HG03565 (cell line): ENCODE measurements around the gene CYB561D1.
A peak's percentile ranks its signal among the peaks of the same experiment; 100 is the strongest.

ENCODE experiments used
- ATAC-seq: cut with Tn5 transposase; IDR thresholded peaks from one replicate; pipeline ENCODE4 v1.9.1; 2021; ENCODE audit warnings: mild to moderate bottlenecking, moderate library complexity; ENCODE audit not compliant: unreplicated experiment

CYB561D1 gene

DNA sequence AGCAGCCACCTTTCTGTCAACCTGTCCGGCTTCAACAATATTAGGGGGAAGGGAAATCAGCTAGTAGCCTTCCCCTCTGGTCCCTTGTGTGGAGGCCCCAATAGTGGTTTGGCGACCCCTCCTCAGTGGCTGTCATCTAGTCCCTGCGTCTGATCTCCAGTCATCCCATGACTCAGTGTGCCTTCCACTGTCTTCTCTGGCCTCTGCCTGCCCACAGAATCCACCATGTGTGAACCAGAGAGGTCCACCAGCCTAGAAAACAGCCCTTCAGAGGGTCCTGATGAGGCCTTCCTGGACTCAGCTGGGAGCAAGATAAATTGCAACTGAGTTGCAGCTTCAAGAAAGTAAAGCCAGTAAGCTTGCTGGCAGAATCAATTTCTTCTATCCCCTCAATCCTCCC lies 14.0 kb upstream of the CYB561D1 start:
- no peak for ATAC-seq

DNA sequence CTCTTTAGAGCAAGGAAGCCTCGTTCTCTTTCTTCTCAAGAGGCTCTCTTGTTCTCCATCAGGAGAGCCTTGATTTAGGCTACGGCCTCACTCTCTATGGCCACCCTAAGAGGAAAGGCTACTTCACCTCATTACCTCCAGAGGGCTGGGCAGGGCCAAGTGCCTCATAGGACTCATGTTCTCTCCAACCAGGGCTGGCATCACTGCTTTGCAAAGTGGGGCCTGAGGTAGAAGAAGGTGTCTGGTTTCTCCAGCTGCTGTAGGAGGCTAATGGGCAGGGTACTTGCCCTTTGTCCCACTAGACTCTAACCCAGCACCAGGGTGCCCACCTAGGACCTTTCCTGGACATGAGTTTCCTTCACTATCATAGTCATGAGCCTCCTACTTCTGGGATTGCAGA lies 12.2 kb upstream of the CYB561D1 start:
- ATAC-seq = no peak

DNA sequence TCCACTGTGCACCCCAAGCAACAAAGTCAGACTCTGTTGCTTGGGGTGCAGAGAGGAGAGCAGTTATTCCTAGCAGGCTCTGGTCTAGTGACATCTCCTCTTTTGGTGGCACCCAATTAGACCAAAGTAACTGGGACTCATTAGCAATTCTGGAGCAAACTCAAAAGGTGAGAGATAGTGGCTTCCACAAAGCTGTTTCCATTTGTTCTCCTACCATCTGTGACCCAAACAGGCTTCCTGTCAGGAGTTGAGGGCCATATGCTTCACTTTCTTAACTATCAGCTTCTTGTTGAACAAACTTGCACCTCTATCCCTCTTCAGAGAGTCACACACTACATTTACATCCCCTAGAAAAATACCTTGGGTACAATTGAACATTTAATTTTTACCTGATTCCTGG lies 11.7 kb upstream of the CYB561D1 start:
- no peak for ATAC-seq

DNA sequence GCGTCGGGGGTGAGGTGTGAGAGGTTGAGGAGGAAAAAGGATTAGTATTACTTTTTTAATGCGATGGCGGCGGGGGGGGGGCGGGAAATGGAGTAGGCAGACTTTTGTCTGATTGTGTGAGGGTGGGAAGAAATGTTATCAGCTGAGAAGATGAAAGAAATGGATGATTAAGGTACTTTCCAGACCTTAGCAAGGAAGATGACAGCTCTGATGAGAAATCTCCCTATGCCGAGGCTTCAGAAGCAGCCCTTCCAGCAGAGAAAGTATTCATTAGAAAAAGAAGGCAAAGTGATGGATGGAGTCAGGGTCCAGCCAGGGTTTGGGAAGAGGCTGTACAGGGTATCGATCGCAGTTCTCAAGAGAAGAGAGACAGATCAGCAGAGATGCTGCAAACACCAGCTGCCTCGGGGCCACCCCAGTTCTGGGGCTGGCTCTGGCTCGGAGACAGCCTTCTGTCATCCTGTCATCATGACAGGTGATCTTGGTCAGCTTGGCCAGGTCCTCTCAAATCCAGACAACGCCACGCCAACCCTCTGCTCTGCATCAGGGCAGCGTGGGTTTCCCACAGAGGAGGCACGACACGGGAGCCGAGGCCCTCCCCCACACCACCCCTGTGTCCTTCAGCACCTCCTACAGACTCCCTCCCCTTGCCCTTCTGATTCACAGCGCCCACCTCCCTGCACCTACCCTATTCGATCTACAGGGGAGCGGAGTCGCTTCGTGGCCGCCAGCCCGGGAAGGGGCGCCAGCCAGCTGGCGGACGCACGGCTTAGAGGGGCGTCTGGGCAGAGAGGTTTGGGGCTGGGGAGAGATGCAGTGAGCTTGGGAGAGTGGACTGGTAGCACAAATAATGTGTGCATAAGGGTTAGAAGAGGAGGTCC lies 10.9 kb upstream of the CYB561D1 start:
- ATAC-seq = peak; percentile 4

DNA sequence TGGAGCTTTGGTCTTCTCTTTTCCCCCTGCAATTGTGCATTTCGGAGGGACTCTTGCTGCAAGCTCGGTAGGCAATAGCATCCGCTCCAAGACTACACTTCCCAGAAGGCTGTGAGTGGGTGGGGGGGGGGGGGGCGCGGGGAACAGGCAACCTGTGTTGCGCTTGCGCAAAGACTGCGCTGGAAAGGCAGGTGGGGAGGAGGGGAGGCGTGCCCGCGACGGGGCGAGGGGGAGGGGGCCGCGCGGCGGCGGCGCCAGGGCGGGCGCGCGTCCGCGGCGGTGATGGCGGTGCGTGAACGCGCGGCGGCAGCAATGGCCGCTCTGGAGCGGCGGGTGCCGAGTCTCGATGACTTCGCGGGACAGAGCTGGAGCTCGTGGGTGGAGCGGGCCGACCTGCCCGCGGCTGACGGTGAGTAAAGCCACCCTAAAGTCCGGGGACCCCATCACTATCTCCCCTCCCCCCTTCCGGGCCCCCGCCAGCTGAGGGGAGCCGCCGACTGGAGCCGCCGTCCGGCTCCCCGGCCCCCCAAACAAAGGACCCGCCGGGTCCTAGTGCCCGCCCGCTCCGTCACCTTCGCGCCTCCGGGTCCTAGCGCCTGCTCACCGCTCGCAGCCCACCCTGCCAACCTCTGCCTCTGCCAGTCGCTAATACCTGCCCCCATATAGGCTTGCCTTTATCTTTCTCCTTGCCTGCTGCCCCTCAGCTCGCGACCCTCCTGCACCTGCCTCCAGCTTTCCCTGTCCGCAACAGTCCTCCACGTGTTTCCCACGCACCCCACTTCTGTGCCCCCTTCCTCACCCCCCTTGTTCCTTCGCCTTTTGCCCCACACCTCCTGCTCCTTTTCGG lies 10.0 kb upstream of the CYB561D1 start, which contains the start of gene ATXN7L2:
Gene ATXN7L2 (plus strand): TSS at position 234 of the 847 bp plus-strand sequence. CDS start 49 bp downstream, at position 283.
- ATAC-seq = peak; percentile 70

DNA sequence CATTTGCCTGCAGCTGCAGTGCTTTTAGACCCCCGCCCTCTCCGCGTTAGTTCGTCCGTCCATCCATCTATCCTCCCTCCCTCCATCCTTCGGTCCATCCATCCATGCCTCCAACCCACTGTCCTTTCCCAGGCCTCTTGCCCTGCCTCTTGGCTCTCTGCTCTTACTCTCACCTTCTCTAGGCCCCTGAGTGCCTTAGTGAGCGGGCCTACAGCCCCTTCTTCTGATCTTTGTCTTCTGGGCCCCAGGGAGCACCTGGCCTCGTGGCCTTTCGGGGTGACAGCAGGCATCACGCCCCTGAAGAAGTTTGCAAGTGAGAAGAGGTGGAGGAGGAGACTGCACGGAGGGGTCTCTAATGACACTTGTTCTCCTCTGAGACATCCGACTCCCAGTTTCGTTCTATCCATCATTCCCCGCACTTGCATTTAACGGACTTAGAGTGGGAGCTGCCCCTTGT lies 9.3 kb upstream of the CYB561D1 start:
- no peak for ATAC-seq

DNA sequence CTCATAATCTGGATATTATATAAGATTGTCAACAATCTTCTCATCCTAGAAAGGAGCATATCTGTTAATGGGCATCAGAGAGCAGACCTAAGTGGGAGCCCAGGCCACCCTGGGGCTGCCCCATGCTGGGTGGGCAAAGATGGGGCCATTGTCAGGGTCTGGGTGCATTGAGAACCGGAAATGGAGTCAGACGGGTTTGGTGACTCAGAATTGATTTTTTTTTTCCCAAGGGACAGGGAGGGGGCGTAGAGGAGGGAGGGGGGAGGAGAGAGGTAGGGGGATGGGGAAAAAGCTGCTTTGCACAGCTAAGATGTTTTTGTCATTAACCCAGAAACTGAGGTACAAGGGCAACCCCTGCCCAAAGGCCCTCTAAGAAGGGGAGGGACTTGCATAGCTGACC lies 8.9 kb upstream of the CYB561D1 start:
- no peak for ATAC-seq

DNA sequence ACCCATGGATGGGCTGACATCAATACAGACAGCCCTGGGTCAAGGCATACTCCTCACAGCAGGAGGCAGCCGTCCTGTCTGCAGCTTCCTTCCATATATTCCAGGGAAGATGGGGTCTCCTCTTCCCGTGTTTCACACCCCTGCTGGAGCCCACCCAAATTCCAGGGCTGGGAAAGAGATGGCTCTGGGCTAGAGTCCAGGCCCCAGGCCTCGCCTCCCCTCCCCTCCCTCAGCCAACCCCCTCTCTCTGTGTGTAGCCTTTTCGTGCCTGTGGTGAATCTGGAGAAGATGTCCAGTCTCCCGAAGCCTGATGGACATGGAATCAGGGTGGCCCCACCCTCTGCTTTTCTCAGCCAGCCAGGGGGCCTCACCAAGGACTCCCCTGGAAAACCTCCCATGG lies 6.6 kb upstream of the CYB561D1 start:
- no peak for ATAC-seq

DNA sequence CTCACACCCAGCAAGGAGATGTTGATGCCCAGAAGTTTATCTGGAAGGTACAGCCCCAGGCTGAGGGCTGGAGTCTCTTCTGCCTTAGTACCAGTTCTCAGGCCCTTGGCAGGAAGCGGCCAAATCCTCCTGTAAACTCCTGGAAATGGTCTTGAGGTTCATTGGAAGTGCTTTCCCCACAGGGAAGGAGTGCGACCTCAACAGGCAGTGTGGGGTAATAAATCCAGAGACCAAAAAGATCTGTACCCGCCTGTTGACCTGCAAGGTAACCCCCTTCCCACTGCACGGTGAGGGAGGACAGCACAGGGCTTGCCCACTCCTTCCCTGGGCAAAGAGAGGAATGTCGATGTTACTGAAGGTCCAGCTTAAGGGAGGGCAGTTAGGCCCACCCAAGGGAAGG lies 5.7 kb upstream of the CYB561D1 start:
- ATAC-seq = no peak

DNA sequence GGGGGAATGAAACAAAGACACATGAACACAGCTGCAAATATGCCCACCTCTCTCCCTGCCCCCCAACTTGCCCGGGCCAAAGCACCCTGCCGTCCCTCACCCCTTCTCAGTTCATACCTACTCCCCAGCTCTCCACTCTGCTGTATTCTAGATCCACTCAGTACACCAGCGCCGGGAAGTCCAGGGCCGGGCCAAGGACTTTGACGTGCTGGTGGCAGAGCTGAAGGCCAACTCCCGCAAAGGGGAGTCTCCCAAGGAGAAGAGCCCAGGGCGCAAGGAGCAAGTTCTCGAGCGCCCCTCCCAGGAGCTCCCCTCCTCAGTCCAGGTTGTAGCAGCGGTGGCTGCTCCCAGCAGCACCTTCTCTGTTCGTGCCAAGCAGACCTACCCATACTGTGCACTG lies 5.2 kb upstream of the CYB561D1 start:
- ATAC-seq = no peak

DNA sequence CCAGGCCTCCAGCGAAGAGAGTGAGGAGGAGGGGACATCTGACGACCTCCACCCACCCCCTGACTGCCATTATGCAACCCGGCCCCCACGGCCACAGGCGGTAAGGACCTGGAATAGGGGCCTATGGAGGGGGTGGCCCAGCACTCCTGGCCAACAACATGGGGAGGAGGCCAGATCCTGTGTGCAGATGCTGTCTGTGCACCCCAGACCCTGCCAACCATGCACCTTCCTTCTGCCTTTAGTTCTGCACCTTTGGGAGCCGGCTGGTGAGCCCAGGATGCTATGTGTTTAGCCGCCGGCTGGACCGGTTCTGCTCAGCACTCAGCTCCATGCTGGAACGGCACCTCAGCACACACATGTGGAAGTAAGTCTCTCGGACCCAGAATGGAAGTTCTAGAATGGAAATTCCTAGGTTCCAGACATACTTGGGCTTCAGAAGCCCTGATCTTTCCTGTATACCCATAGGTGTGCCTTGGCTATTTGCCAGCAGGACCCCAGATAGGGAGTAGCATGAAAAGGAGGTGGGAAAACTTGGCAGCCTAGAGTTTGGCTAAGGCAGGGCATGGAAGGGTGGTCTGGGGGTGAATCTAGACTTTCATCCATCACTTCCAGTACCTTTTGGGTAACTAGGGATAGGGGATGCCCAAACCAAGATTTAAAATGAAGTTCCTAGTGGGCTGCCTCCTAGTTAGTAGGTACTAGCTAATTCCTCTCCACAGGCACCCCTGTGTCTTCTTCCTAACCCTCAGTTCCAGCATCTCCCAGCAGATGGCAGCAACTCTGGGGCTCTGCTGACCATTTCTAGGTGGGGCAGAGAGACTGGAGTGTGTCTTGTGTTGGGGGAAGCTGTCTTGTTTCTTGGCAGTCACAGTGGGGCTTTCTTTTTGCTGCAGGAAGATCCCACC lies 3.6 kb upstream of the CYB561D1 start:
- ATAC-seq = peak; percentile 35

DNA sequence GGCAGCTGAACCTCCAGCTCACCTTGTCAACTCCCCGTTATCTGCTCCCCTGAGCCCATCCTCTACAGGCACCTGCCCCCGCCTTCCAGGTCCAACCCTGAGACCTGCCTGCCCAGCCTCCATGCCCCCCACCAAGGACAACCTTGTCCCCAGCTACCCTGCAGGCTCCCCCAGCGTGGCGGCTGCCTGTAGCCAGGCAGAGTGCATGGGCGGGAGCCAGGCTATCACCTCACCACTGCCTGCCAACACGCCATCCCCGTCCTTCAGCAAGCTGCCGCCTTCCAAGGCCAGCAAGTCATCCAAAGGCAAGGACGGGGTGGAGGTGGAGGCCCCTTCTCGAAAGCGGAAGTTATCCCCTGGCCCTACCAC lies 3.0 kb upstream of the CYB561D1 start:
- ATAC-seq = no peak

DNA sequence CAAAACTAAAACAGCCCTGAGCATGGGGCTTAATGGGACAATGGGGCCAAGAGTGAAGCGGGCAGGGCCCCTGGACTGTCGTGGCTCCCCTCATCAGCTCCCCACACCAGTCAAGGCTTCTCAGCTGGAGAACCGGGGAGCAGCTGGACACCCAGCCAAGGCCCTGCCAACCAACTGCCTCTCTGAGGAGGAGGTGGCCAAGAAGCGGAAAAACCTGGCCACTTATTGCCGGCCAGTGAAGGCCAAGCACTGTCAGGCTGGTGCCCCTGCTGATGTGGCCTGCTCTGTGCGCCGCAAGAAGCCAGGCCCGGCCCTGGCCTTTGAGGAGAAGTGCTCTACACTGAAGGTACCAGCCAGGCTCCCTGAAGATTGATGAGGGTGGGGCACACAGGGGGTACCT lies 2.5 kb upstream of the CYB561D1 start:
- no peak for ATAC-seq

DNA sequence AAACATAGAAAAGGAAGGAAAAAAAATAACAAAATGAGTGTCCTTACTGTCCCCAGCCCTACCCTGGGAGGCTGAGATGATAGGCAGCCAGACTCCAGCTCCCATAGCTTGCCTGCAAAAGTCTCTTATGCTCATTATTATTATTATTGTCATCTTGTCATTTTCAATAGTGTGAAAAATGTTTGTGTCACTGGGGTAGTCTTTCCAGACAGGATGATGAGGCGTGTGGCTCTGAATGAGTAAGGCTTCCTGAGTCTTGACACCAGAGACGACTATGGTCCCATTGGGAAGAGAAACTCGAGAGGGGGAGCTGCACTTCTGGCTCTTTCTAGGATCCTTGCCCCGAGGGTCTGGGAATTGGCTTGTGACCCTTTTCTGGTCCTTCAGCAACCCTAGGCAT lies 1.1 kb upstream of the CYB561D1 start:
- no peak for ATAC-seq

DNA sequence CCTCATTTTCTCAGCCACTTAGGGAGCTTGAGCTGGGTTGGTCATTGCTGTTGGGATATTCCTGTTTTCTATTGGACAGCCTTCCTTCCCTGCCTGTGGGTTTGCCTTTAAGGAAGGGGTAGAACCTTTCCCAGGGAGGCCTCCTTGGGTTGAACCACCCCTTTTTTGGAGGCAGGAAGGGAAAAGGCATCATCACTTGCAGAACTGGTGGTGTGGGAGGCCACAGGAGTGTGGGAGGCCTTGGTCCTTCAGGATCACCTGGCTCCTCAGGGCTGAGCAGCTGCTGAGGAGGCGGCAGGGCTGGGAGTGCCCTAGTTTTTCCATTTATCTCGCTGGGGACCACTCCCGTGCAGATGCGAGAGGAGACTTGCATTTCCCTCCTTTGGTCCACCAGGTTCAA lies 667 bp upstream of the CYB561D1 start:
- ATAC-seq = no peak

DNA sequence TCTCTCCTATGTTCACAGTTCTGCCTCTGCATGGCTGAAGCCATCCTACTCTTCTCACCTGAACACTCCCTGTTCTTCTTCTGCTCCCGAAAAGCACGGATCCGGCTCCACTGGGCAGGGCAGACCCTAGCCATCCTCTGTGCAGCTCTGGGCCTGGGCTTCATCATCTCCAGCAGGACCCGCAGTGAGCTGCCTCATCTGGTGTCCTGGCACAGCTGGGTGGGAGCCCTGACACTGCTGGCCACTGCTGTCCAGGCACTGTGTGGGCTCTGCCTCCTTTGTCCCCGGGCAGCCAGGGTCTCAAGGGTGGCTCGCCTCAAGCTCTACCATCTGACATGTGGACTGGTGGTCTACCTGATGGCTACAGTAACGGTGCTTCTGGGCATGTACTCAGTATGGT lies 1.8 kb downstream of the CYB561D1 start:
- ATAC-seq = no peak

DNA sequence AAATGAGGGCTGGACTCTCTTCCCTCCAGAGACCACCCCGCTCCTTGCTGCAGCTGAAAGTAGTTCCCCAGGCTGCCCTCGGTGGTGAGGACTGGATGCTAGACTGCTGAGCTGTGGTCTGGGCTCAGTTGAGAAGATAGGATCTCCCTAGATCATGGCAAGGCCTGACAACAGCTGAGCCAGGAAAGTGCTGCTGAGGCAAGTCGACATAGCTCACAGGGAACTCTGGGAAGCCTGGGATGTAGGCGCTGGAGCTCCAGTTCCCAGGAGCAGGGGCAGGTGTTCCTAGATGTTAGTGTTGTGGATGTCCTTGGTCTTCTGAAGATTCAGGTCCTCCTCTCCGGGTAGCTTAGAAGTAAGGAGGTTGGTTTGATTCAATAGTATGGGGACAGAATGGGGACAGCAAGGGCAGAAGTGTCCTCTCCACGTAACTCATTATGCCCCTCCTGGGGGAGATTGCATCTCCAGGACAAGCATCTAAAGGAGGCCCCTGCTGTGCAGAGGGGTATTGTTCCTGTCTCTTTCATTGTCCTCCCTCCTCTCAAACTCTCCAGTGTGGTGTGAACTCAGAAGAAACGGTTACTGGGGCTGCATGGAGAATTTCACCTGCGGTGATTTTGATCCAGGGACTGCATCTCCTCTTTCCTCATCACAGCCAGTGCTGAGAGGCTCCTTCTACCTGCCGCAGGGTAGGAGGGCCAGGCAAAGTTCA lies 3.7 kb downstream of the CYB561D1 start:
- ATAC-seq = no peak

DNA sequence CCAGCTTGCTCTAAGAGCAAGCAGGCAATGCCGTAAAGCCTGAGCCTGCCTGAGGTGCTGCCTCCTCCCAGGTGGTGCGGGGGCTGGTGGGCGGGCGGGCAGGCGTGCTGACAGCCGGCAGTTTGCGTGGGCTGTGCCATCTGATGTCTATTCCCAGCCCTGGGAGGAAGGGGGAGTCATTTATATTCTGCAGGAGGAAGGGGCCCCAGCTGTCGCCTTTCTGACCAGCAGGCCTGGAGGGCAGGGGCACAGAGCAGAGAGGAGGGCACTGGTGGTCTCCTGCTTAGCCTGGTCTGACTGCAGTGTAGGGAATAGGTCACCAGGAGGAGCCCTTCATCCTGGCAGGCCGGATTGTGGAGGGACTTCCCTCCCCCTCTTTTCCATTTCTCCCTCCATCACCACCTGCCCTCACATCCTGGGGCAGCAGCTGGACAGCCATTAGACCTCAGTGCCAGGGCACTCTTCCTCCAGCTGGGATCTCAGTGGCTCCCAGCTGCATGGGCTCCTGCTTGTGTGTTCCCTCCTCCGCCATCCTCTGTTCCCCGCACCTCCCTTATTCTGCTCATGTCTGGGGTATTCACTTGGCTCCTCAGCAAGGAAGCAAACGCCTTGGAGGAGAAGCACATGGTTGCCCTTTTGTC lies 4.4 kb downstream of the CYB561D1 start:
- no peak for ATAC-seq

DNA sequence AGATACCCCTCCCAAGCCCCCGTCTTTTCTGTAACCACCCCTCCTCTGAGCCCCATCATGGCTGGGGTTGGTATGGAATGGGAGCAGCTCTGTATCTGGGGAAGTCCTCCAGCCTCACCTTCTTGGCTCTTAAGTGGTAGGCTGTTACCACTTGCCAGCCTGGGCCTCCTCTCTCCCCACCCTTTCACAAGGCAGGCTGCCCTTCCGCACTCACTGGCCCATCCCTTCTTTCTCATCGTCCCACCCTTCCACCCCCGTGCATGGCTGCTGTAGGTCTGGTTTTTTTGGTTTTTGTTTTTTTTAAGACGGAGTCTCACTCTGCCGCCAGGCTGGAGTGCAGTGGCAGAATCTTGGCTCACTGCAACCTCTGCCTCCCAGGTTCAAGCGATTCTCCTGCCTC lies 5.2 kb downstream of the CYB561D1 start:
- no peak for ATAC-seq
